ENCODE measurements around the gene IFITM1.
"Not testable (repeated sequence)": the region's sequence is repeated elsewhere in the genome, so short reads cannot be mapped to it uniquely, and the experiment has no call there.

IFITM1 gene

DNA sequence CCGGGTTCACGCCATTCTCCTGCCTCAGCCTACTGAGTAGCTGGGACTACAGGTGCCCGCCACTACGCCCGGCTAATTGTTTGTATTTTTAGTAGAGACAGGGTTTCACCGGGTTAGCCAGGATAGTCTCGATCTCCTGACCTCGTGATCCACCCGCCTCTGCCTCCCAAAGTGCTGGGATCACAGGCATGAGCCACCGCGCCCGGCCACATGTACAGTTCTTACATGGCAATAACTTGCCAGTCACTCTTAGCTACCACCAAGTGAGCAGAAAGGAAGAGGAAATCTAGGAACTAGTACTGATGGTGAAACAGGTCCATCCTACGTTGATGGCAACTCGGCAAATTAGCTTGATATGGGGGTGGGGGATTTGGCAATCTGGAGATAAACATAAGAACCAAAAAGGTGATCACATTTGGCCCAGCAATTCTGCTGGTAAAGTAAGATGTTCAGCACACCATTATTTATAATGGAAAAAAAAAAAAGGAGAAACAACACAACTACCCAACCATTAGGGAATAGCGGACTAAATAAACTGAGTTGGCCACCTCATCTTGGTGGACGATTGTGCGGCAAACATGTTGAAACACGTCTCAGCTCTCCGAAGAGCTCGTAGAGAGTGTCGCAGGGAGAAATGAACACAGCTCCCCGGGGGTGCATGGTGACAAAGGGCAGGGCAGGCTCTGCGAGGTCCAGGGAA lies 30.3 kb upstream of the IFITM1 start:
- H3K27ac ChIP-seq (ENCODE audit: low read depth, low read length), result no peak overlapping the region
- H2AFZ ChIP-seq (ENCODE audit: low read length, unreplicated experiment), result no peak overlapping the region
- H3K79me2 ChIP-seq (ENCODE audit: control insufficient read depth, insufficient read depth, low read length, unreplicated experiment), result no peaks in the 10 kb centered on the region
- no peaks in the 10 kb centered on the region for H3K4me1 ChIP-seq (ENCODE audit: control insufficient read depth, insufficient read depth, low read length, unreplicated experiment)
- H3K4me3 ChIP-seq (ENCODE audit: low read depth, low read length), result no peak overlapping the region
- no peaks in the 10 kb centered on the region for H3K36me3 ChIP-seq (ENCODE audit: insufficient read depth, low read length)
- H3K27me3 ChIP-seq (ENCODE audit: insufficient read depth, low read length), result peaks cover 58% of the 10 kb centered on the region

- no peak overlapping the region for H3K27ac ChIP-seq (ENCODE audit: low read depth, low read length)
- no peaks in the 10 kb centered on the region for H3K36me3 ChIP-seq (ENCODE audit: insufficient read depth, low read length)
- no peak overlapping the region for H2AFZ ChIP-seq (ENCODE audit: low read length, unreplicated experiment)
- H3K27me3 ChIP-seq (ENCODE audit: insufficient read depth, low read length), result peaks cover 50% of the 10 kb centered on the region
- no peaks in the 10 kb centered on the region for H3K4me1 ChIP-seq (ENCODE audit: control insufficient read depth, insufficient read depth, low read length, unreplicated experiment)
- H3K4me3 ChIP-seq (ENCODE audit: low read depth, low read length), result no peak overlapping the region
- H3K79me2 ChIP-seq (ENCODE audit: control insufficient read depth, insufficient read depth, low read length, unreplicated experiment), result no peaks in the 10 kb centered on the region
Observed at GRCh38 chr11:284105-285020, 29.5 kb upstream of the IFITM1 start.

- no peak overlapping the region for H3K4me3 ChIP-seq (ENCODE audit: low read depth, low read length)
- peaks cover 41% of the 10 kb centered on the region for H3K27me3 ChIP-seq (ENCODE audit: insufficient read depth, low read length)
- H2AFZ ChIP-seq (ENCODE audit: low read length, unreplicated experiment), result no peak overlapping the region
- peaks cover 3% of the 10 kb centered on the region for H3K4me1 ChIP-seq (ENCODE audit: control insufficient read depth, insufficient read depth, low read length, unreplicated experiment)
- no peaks in the 10 kb centered on the region for H3K36me3 ChIP-seq (ENCODE audit: insufficient read depth, low read length)
- no peak overlapping the region for H3K27ac ChIP-seq (ENCODE audit: low read depth, low read length)
- H3K79me2 ChIP-seq (ENCODE audit: control insufficient read depth, insufficient read depth, low read length, unreplicated experiment), result no peaks in the 10 kb centered on the region
Observed at GRCh38 chr11:285021-285893, 28.6 kb upstream of the IFITM1 start.

GRCh38 chr11:285894-286220 lies 28.0 kb upstream of the IFITM1 start:
- no peaks in the 10 kb centered on the region for H3K36me3 ChIP-seq (ENCODE audit: insufficient read depth, low read length)
- peaks cover 3% of the 10 kb centered on the region for H3K4me1 ChIP-seq (ENCODE audit: control insufficient read depth, insufficient read depth, low read length, unreplicated experiment)
- H3K4me3 ChIP-seq (ENCODE audit: low read depth, low read length), result no peak overlapping the region
- peaks cover 35% of the 10 kb centered on the region for H3K27me3 ChIP-seq (ENCODE audit: insufficient read depth, low read length)
- no peak overlapping the region for H2AFZ ChIP-seq (ENCODE audit: low read length, unreplicated experiment)
- H3K79me2 ChIP-seq (ENCODE audit: control insufficient read depth, insufficient read depth, low read length, unreplicated experiment), result no peaks in the 10 kb centered on the region
- no peak overlapping the region for H3K27ac ChIP-seq (ENCODE audit: low read depth, low read length)

- not testable (repeated sequence) for H3K36me3 ChIP-seq (ENCODE audit: insufficient read depth, low read length); H3K4me3 ChIP-seq (ENCODE audit: low read depth, low read length); H3K79me2 ChIP-seq (ENCODE audit: control insufficient read depth, insufficient read depth, low read length, unreplicated experiment); H3K4me1 ChIP-seq (ENCODE audit: control insufficient read depth, insufficient read depth, low read length, unreplicated experiment); H3K27ac ChIP-seq (ENCODE audit: low read depth, low read length); H2AFZ ChIP-seq (ENCODE audit: low read length, unreplicated experiment)
- H3K27me3 ChIP-seq (ENCODE audit: insufficient read depth, low read length), result peaks cover 22% of the 10 kb centered on the region
Observed at GRCh38 chr11:286977-287820, 26.6 kb upstream of the IFITM1 start.

GRCh38 chr11:287821-288477 lies 25.9 kb upstream of the IFITM1 start:
- H3K27me3 ChIP-seq (ENCODE audit: insufficient read depth, low read length), result peaks cover 14% of the 10 kb centered on the region
- H3K36me3 ChIP-seq (ENCODE audit: insufficient read depth, low read length), result no peaks in the 10 kb centered on the region
- H3K79me2 ChIP-seq (ENCODE audit: control insufficient read depth, insufficient read depth, low read length, unreplicated experiment), result no peaks in the 10 kb centered on the region
- peak overlapping the region; percentile 88 for H3K4me3 ChIP-seq (ENCODE audit: low read depth, low read length)
- H2AFZ ChIP-seq (ENCODE audit: low read length, unreplicated experiment), result peak overlapping the region; percentile 96
- H3K27ac ChIP-seq (ENCODE audit: low read depth, low read length), result no peak overlapping the region
- peaks cover 3% of the 10 kb centered on the region for H3K4me1 ChIP-seq (ENCODE audit: control insufficient read depth, insufficient read depth, low read length, unreplicated experiment)

DNA sequence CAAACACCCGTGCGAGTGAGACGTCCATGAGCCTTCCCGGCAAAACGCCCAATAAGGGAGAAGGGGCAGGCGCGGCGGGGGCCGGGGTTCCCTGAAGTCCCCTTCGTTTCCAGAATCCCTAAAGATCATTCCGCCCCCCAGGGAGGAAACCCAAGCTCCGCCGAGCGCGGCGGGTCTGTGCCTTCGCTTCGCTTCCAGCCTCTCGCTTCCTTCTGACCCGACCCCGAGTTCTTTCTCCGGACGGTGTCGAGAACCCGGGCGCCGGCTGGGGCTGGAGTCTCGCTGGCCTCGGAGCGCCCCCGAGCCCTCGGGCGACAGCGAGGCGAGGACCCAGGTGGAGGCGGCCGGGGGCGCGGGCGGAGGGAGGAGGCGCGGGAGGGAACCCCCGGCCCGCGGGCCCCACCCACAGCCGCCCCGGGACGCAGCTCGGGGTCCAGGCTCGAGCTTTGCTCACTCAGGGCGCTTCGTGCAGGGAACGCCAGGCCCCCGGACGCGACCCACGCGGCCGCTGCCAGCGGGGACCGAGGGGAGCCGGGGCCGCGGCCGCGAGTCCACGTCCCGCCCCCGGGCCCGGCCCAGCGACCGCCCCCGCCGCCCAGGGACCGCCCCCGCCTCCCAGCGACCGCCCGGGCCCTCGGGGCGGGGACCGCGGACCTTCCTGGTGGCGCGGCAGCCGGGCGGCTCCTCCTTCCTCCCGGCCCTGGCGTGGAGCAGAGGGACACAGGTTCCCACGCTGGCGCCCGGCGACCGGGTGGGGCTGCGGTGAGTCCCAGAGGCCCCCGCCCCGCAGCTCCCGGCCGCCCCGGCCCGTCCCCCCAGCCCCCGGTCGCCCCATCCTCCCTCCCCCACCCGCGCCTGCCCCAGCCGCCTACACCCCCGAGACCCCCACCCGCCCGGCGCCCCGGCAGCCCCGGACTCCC lies 25.1 kb upstream of the IFITM1 start, which contains the start of gene PGGHG:
PGGHG (plus strand) TSS at position 649 of the 920 bp plus-strand sequence. CDS start 691 bp downstream, outside the sequence.
- peaks cover 10% of the 10 kb centered on the region; the same call in 1 of the 2 replicates for H3K27me3 ChIP-seq (ENCODE audit: insufficient read depth, low read length)
- H3K27ac ChIP-seq (ENCODE audit: low read depth, low read length), result no peak within 1 kb of the TSS
- peaks cover 3% of the 10 kb centered on the region for H3K4me1 ChIP-seq (ENCODE audit: control insufficient read depth, insufficient read depth, low read length, unreplicated experiment)
- H3K36me3 ChIP-seq (ENCODE audit: insufficient read depth, low read length), result no peaks in the 10 kb centered on the region
- no peaks in the 10 kb centered on the region for H3K79me2 ChIP-seq (ENCODE audit: control insufficient read depth, insufficient read depth, low read length, unreplicated experiment)
- peak within 1 kb of the TSS; percentile 88 for H3K4me3 ChIP-seq (ENCODE audit: low read depth, low read length)
- H2AFZ ChIP-seq (ENCODE audit: low read length, unreplicated experiment), result peak within 1 kb of the TSS; percentile 96

GRCh38 chr11:289398-289711 lies 24.5 kb upstream of the IFITM1 start:
- Histone ChIP-seq H3K79me2 (ENCODE audit: control insufficient read depth, insufficient read depth, low read length, unreplicated experiment) (no peaks in the 10 kb centered on the region), H3K27me3 (ENCODE audit: insufficient read depth, low read length) (peaks cover 5% of the 10 kb centered on the region; the same call in 1 of the 2 replicates), H3K36me3 (ENCODE audit: insufficient read depth, low read length) (no peaks in the 10 kb centered on the region), H2AFZ (ENCODE audit: low read length, unreplicated experiment) (no peak overlapping the region), H3K4me1 (ENCODE audit: control insufficient read depth, insufficient read depth, low read length, unreplicated experiment) (peaks cover 3% of the 10 kb centered on the region), H3K27ac (ENCODE audit: low read depth, low read length) (no peak overlapping the region), H3K4me3 (ENCODE audit: low read depth, low read length) (peak overlapping the region; percentile 59)

All from ACC112 (cell line).